Activated CD4-positive, alpha-beta T cell treated with anti-CD3 and anti-CD28 coated beads for 36 hours (primary cell): ENCODE data around the gene ERCC5. TPM values are rescaled to one million over a fixed set of nuclear protein-coding genes. Genes with fewer than 3 reads are reported as not detected.

ENCODE experiments used
- ATAC-seq: fragments of 200-7000 bp; cut with Tn5 transposase; one replicate; pipeline ENCODE4 v1.10.0; 2021; ENCODE audit warnings: mild to moderate bottlenecking, moderate library complexity
- CTCF ChIA-PET: fragments of 350-600 bp; sonication (Branson Sonifier 250); formaldehyde crosslinking; loops from one replicate; lab custom pipeline; 2021; ENCODE audit warnings: antibody characterized with exemption; lab: Charles Lee
- POLR2A ChIA-PET: fragments of 350-600 bp; sonication (Branson Sonifier 250); formaldehyde crosslinking; loops from one replicate; lab custom pipeline; 2021; ENCODE audit warnings: antibody characterized with exemption, inconsistent platforms; lab: Charles Lee
- DNase-seq: peaks from one replicate; pipeline ENCODE4 v3.0.0-alpha.2; 2020
- H3K27ac Mint-ChIP-seq: one replicate; pipeline ENCODE4 v1.8.0; 2021; ENCODE audit warnings: mixed read lengths
- H3K27me3 Mint-ChIP-seq: one replicate; pipeline ENCODE4 v1.8.0; 2021; ENCODE audit warnings: mixed read lengths
- H3K36me3 Mint-ChIP-seq: one replicate; pipeline ENCODE4 v1.8.0; 2021; ENCODE audit warnings: low read depth, mixed read lengths
- H3K4me1 Mint-ChIP-seq: one replicate; pipeline ENCODE4 v1.8.0; 2021; ENCODE audit warnings: mixed read lengths
- H3K4me3 Mint-ChIP-seq: one replicate; pipeline ENCODE4 v1.8.0; 2021; ENCODE audit warnings: mild to moderate bottlenecking, moderate library complexity, mixed read lengths
- H3K9me3 Mint-ChIP-seq: one replicate; pipeline ENCODE4 v1.8.0; 2021; ENCODE audit warnings: low read depth, mixed read lengths
- intact Hi-C, 2 experiments: fragments of 100-400 bp; cut with DNase I in 1 of 2; cut with micrococcal nuclease in 1 of 2; formaldehyde crosslinking; loops; one replicate each; pipeline versions ENCODE4 v1.14.2 to v1.15.1; 2022 to 2024; cut with DNase I, micrococcal nuclease
- total RNA-seq, 2 experiments: library from RNA; stranded (reverse); gene quantifications; one replicate each; pipeline ENCODE4 v1.2.3, GENCODE V29; 2021

Gene ERCC5
- total RNA-seq, 2 experiments from 2014 or later, result 74.8 to 79.1 TPM

DNA sequence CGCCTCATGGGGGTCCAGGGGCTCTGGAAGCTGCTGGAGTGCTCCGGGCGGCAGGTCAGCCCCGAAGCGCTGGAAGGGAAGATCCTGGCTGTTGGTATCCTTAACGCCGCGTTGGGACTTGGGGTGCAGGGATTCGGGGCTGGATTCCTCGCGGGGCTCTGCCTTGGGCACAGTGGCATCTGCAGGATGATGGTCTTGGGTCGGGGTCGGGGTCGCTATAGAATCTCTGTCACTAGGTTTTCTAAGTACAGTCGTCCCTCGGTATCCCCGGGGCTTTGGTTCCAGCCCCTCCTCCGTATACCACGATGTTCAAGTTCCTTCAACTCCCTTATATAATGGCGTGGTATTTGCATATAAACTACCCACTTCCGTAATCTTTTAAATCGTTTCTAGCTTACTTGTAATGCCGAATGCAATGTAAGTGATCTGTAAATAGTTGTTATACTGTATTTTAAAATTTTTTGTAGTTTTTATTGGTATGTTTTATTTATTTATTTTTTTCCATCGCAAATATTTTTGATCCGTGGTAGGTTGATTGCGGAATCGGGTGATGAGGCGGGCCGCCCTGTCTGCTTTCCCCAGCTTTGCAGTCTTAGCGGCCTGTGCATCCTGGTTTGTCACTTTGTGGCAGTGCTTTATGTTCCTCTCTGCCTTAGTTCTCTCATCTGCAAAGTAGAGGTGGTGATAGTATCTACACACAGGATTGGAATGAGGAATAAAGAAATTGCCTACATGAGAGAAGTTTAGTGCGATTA lies 606 bp downstream of the ERCC5 start:
- ChIA-PET CTCF (interaction anchor here (0.8 to 2.7 kb wide), 9 partner anchors 8 to 270 kb away, joined by 3 to 16 read pairs (median 4); partner anchors contain the start of gene TEX30), POLR2A (interaction anchor here (0.8 to 2.0 kb wide), 4 partner anchors 72 to 254 kb away, joined by 5 to 17 read pairs (median 7); partner anchors contain the start of genes TEX30 and TPP2)
- Mint-ChIP-seq H3K4me1 (peaks cover 32% of the 10 kb centered on the region), H3K27ac (peak overlapping the region; percentile 98), H3K36me3 (peaks cover 6% of the 10 kb centered on the region), H3K4me3 (peak overlapping the region; percentile 99), H3K27me3 (no peaks in the 10 kb centered on the region), H3K9me3 (no peaks in the 10 kb centered on the region)
- peak; percentile 67 for DNase-seq
- peak; percentile 44 for ATAC-seq
- intact Hi-C loops, result loop anchor here (1.0 to 10.0 kb wide), 5 partner anchors 119 to 452 kb away; no protein-coding TSS in a partner anchor

- DNase-seq (peak; percentile 46), ATAC-seq (no peak)
- no peaks in the 10 kb centered on the region for H3K9me3 Mint-ChIP-seq
- H3K4me1 Mint-ChIP-seq, result peaks cover 37% of the 10 kb centered on the region
- H3K27ac Mint-ChIP-seq, result peak overlapping the region; percentile 98
- CTCF ChIA-PET, result interaction anchor here (0.7 to 2.4 kb wide), 12 partner anchors 9 to 268 kb away, joined by 3 to 15 read pairs (median 4); no protein-coding TSS in a partner anchor
- POLR2A ChIA-PET, result interaction anchor here (1.0 kb wide), 1 partner anchor 14 kb away, joined by 3 read pairs; no protein-coding TSS in a partner anchor
- peaks cover 8% of the 10 kb centered on the region for H3K36me3 Mint-ChIP-seq
- intact Hi-C loops, result loop anchor here (1.0 to 10.0 kb wide), 5 partner anchors 120 to 453 kb away; no protein-coding TSS in a partner anchor
- no peaks in the 10 kb centered on the region for H3K27me3 Mint-ChIP-seq
- peak overlapping the region; percentile 99 for H3K4me3 Mint-ChIP-seq
These were observed 1.7 kb downstream of the ERCC5 start for GRCh38 chr13:102847272-102848234.

DNA sequence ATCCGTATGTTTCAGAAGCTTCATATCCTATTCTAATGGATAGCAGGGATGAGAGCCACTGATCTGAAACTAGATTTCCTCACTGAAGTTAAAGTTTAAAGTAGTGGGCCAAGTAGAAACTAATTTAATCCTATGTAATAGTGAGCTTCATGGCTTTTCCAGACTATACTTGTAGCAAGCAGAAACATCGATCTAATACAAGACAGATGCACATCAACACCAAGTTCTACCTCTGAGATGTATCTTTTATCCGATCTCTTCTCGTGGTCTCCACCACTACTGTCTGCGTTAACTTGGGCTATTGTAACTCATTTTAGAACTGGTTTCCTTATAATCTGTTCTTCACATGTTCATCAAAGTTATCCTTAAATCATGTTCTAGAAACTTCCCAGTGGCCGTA lies 3.1 kb downstream of the ERCC5 start:
- H3K27me3 Mint-ChIP-seq, result no peaks in the 10 kb centered on the region
- H3K9me3 Mint-ChIP-seq, result no peaks in the 10 kb centered on the region
- H3K36me3 Mint-ChIP-seq, result peaks cover 14% of the 10 kb centered on the region
- ATAC-seq (no peak), DNase-seq (no peak)
- H3K4me3 Mint-ChIP-seq, result no peak overlapping the region
- ChIA-PET POLR2A (no interaction called here), CTCF (interaction anchor here (0.8 to 2.4 kb wide), 7 partner anchors 8 to 388 kb away, joined by 3 to 15 read pairs (median 4); no protein-coding TSS in a partner anchor)
- peak overlapping the region; percentile 77 for H3K27ac Mint-ChIP-seq
- H3K4me1 Mint-ChIP-seq, result peaks cover 44% of the 10 kb centered on the region
- intact Hi-C loops, result loop anchor here (5.0 to 10.0 kb wide), 2 partner anchors 122 to 454 kb away; no protein-coding TSS in a partner anchor

DNA sequence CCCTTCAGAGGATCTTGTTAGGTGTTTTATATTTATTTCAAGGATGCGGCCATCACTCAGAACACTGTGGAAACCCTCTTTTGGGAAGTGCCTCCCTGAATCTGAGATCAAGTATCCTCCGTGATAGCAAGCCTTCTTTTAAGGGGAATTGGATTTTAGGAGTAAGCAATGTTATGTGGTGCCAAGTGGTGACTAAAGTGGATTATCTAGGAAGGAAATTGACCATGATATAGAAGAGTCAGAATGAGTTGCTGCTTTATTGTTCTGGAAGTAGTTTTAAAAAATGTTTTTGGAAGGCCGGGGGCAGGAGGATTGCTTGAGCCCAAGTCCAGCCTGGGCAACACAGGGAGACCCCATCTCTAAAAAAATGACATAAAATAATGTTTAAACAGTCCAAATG lies 6.7 kb downstream of the ERCC5 start:
- Mint-ChIP-seq H3K9me3 (no peaks in the 10 kb centered on the region), H3K27me3 (no peaks in the 10 kb centered on the region), H3K27ac (peak overlapping the region; percentile 16), H3K36me3 (peaks cover 30% of the 10 kb centered on the region), H3K4me1 (peaks cover 50% of the 10 kb centered on the region), H3K4me3 (no peak overlapping the region)
- DNase-seq, result no peak
- intact Hi-C loops, result no loop called here
- ChIA-PET CTCF (no interaction called here), POLR2A (no interaction called here)
- no peak for ATAC-seq

DNA sequence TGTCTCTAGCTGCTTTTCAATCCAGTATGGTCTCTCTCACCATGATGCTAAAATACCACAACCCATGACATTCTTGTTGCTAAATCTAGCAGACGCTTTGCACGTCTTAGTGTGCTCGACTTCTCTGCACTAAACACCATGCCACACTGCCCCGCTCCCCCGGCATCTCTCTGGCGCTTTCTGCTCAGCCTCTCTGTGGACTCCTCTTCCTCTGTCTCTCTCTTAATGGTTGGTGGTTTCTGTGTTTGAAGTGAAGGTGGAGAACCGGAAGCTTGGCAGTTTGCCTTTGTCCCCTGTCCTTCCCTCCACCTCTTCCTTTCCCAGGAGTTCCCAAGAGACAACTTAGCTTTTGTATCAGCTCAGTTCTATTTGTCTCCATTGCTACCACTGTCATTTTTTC lies 8.8 kb downstream of the ERCC5 start:
- peaks cover 37% of the 10 kb centered on the region for H3K4me1 Mint-ChIP-seq
- DNase-seq, result peak; percentile 30
- no peaks in the 10 kb centered on the region for H3K27me3 Mint-ChIP-seq
- H3K9me3 Mint-ChIP-seq, result no peaks in the 10 kb centered on the region
- ChIA-PET POLR2A (no interaction called here), CTCF (interaction anchor here (1.4 to 3.9 kb wide), 4 partner anchors 9 to 261 kb away, joined by 3 to 24 read pairs (median 4); partner anchors contain the start of gene ERCC5)
- H3K4me3 Mint-ChIP-seq, result no peak overlapping the region
- intact Hi-C loops, result no loop called here
- ATAC-seq, result peak; percentile 74
- peak overlapping the region; percentile 74 for H3K27ac Mint-ChIP-seq
- peaks cover 38% of the 10 kb centered on the region for H3K36me3 Mint-ChIP-seq

DNA sequence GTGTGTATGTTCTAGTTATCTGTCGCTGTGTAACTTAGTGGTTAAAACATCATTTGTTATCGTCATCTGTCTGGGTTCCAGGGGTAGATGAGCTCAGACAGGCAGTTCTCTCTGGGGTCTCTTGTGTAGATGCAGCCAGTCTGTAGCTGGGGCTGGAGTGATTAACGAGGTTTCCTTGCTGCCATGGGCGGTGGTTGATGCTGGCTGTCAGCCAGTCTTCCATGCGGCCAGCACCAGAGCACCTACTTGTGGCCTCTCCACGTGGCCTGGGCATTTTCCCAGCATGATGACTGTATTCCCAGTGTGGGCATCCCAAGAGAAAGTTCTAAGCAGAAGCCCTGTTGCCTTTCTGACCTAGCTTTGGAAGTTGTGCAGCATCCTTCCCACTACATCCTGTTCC lies 10.7 kb downstream of the ERCC5 start:
- DNase-seq (no peak), ATAC-seq (no peak)
- Mint-ChIP-seq H3K27ac (no peak overlapping the region), H3K4me3 (no peak overlapping the region), H3K27me3 (no peaks in the 10 kb centered on the region), H3K4me1 (peaks cover 26% of the 10 kb centered on the region), H3K36me3 (peaks cover 43% of the 10 kb centered on the region), H3K9me3 (no peaks in the 10 kb centered on the region)
- intact Hi-C loops, result no loop called here
- ChIA-PET CTCF (interaction anchor here (0.7 to 3.9 kb wide), 4 partner anchors 9 to 19 kb away, joined by 3 to 24 read pairs (median 6); no protein-coding TSS in a partner anchor), POLR2A (interaction anchor here (0.5 kb wide), 1 partner anchor 245 kb away, joined by 5 read pairs; no protein-coding TSS in a partner anchor)

GRCh38 chr13:102862624-102863210 lies 16.9 kb downstream of the ERCC5 start:
- Mint-ChIP-seq H3K4me3 (no peak overlapping the region), H3K27ac (no peak overlapping the region), H3K9me3 (no peaks in the 10 kb centered on the region), H3K27me3 (no peaks in the 10 kb centered on the region), H3K4me1 (peaks cover 21% of the 10 kb centered on the region), H3K36me3 (peaks cover 47% of the 10 kb centered on the region)
- intact Hi-C loops, result no loop called here
- POLR2A ChIA-PET, result interaction anchor here (1.3 kb wide), 1 partner anchor 15 kb away, joined by 3 read pairs; no protein-coding TSS in a partner anchor
- CTCF ChIA-PET, result interaction anchor here (0.5 to 0.6 kb wide), 2 partner anchors 53 to 141 kb away, joined by 3 read pairs; no protein-coding TSS in a partner anchor
- DNase-seq (no peak), ATAC-seq (no peak)

GRCh38 chr13:102863590-102863989 lies 17.8 kb downstream of the ERCC5 start:
- Mint-ChIP-seq H3K4me3 (no peak overlapping the region), H3K36me3 (peaks cover 48% of the 10 kb centered on the region), H3K27me3 (no peaks in the 10 kb centered on the region), H3K9me3 (no peaks in the 10 kb centered on the region), H3K27ac (no peak overlapping the region), H3K4me1 (peaks cover 21% of the 10 kb centered on the region)
- ChIA-PET CTCF (interaction anchor here (1.3 to 1.4 kb wide), 2 partner anchors 95 to 284 kb away, joined by 4 read pairs; no protein-coding TSS in a partner anchor), POLR2A (no interaction called here)
- DNase-seq (no peak), ATAC-seq (no peak)
- intact Hi-C loops, result no loop called here

GRCh38 chr13:102868366-102868936 lies 22.6 kb downstream of the ERCC5 start:
- Mint-ChIP-seq H3K36me3 (peaks cover 53% of the 10 kb centered on the region), H3K27me3 (no peaks in the 10 kb centered on the region), H3K4me3 (no peak overlapping the region), H3K9me3 (no peaks in the 10 kb centered on the region), H3K4me1 (peaks cover 44% of the 10 kb centered on the region), H3K27ac (peak overlapping the region; percentile 5)
- intact Hi-C loops, result no loop called here
- no peak for DNase-seq
- POLR2A ChIA-PET, result no interaction called here
- ATAC-seq, result peak; percentile 43
- CTCF ChIA-PET, result interaction anchor here (1.3 kb wide), 1 partner anchor 12 kb away, joined by 3 read pairs; no protein-coding TSS in a partner anchor
